Measurements from ENCODE around the gene RBM15B.

Gene RBM15B

GRCh38 chr3:51422211-51422610 lies 31.1 kb downstream of the RBM15B start:
- H3K4me3 ChIP-seq (ENCODE audit: low read depth, low read length), result no peak overlapping the region
- DNase-seq (ENCODE audit: low read depth), result no peak
- TF ChIP-seq, protein P1, sequence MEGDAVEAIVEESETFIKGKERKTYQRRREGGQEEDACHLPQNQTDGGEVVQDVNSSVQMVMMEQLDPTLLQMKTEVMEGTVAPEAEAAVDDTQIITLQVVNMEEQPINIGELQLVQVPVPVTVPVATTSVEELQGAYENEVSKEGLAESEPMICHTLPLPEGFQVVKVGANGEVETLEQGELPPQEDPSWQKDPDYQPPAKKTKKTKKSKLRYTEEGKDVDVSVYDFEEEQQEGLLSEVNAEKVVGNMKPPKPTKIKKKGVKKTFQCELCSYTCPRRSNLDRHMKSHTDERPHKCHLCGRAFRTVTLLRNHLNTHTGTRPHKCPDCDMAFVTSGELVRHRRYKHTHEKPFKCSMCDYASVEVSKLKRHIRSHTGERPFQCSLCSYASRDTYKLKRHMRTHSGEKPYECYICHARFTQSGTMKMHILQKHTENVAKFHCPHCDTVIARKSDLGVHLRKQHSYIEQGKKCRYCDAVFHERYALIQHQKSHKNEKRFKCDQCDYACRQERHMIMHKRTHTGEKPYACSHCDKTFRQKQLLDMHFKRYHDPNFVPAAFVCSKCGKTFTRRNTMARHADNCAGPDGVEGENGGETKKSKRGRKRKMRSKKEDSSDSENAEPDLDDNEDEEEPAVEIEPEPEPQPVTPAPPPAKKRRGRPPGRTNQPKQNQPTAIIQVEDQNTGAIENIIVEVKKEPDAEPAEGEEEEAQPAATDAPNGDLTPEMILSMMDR (IDR thresholded peaks at IDR 0.05; ENCODE audit: insufficient read depth, low read depth, low read length, missing control alignments), result no peak

- TF ChIP-seq, protein P1 (IDR thresholded peaks at IDR 0.05; ENCODE audit: insufficient read depth, low read depth, low read length, missing control alignments), result no peak
- no peak overlapping the region for H3K4me3 ChIP-seq (ENCODE audit: low read depth, low read length)
- no peak for DNase-seq (ENCODE audit: low read depth)
These were observed 35.8 kb downstream of the RBM15B start for GRCh38 chr3:51426921-51427320.

DNA sequence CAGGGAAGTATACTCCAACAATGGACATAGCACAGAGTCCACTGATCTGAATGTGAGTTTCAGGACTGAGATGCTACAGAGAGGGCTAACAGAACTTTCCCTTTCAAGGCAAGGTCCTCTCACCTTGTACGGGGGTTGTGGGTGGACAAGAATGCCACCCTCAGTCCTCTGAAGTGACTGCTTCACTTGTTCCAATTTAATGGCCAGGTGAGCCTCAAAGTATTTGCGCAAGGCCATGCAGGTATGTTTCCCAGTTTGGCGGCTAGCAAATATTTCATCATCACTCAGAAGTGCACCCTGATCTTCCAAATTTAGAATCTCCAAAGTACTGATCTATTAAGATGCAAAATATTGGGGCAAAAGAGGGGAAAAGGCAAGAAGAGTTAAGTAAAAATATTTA lies 38.1 kb downstream of the RBM15B start:
- TF ChIP-seq, protein P1 (IDR thresholded peaks at IDR 0.05; ENCODE audit: insufficient read depth, low read depth, low read length, missing control alignments), result no peak
- H3K4me3 ChIP-seq (ENCODE audit: low read depth, low read length), result no peak overlapping the region

DNA sequence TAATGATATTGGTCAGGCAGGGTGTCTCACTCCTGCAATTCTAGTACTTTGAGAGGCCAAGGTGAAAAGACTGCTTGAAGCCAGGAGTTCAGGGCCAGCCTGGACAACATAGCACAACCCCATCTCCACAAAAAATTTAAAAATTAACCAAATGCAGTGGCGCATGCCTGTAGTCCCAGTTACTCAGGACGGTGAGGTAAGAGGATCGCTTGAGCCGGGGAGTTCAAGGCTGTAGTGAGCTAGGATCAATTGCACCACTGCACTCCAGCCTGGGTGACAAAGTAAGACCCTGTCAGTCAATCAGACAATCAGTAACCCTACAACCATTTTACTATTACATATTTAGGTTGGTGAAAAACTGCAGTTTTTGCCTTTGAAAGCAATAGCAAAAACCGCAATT lies 43.0 kb downstream of the RBM15B start:
- DNase-seq (ENCODE audit: low read depth), result no peak
- TF ChIP-seq, protein P1 (IDR thresholded peaks at IDR 0.05; ENCODE audit: insufficient read depth, low read depth, low read length, missing control alignments), result no peak
- no peak overlapping the region for H3K4me3 ChIP-seq (ENCODE audit: low read depth, low read length)

More for the DNA sequence above, 38.1 kb downstream of the RBM15B start:
- DNase-seq (ENCODE audit: low read depth), result no peak

DNA sequence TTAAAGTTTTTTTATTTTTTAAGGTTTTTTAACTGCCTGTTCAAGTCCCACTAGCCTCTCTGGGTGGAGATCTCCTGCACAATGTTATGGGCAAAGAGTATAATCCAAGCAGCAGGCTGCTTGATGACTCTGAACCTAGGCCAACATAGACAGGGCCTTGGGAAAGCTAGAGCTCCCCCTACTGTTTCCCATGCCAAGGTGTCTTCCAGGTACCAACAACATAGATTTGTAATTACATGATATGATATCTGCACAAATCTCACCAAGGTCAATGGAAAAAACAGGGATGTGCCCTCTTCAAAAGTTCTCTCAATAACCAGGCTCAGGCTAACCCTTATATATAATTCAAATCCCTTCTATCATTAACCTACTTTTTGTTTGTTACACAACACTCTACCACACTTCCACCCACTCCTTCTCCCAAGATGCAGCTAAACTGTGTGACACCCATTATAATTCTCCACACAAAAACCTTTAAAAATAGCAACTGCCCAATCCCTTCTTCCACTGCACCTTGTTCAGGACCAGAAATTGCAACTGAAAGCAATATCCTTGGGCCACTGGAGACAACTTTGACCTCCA lies 43.8 kb downstream of the RBM15B start:
- TF ChIP-seq, protein P1 (IDR thresholded peaks at IDR 0.05; ENCODE audit: insufficient read depth, low read depth, low read length, missing control alignments), result peak; percentile 79
- no peak overlapping the region for H3K4me3 ChIP-seq (ENCODE audit: low read depth, low read length)
- peak; percentile 63 for DNase-seq (ENCODE audit: low read depth)

DNA sequence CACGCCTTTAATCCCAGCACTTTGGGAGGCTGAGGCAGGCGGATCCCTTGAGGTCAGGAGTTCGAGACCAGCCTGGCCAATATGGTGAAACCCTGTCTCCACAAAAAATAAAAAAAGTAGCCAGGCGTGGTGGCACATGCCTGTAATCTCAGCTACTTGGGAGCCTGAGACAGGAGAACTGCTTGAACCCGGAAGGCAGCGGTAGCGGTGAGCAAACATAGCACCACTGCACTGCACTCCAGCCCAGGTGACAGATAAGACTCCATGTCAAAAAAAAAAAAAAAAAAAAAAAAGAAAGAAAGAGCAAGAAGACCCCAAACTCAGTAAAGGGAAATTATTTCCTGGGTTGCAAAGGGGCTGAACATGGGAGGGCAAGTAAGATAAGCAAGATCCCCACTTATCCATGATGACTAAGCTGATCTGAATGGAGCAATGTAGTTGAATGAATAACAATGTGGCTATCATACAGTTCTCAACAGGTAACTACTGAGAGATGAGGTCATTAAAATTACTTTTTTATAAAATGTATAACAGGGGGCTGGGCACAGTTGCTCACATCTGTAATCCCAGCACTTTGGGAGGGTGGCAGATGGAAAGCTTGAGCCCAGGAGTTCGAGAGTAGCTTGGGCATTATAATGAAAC lies 46.0 kb downstream of the RBM15B start:
- H3K4me3 ChIP-seq (ENCODE audit: low read depth, low read length), result no peak overlapping the region
- DNase-seq (ENCODE audit: low read depth), result no peak
- TF ChIP-seq, protein P1 (IDR thresholded peaks at IDR 0.05; ENCODE audit: insufficient read depth, low read depth, low read length, missing control alignments), result no peak

Data from GM12865 (cell line).